HG02610 (cell line): ENCODE data around the gene STX8.
"Not testable (repeated sequence)": the region's sequence is repeated elsewhere in the genome, so short reads cannot be mapped to it uniquely, and the experiment has no call there.

ENCODE experiments used
- ATAC-seq: cut with Tn5 transposase; IDR thresholded peaks from one replicate; pipeline ENCODE4 v1.9.1; 2021; ENCODE audit warnings: mild to moderate bottlenecking, moderate library complexity; ENCODE audit not compliant: unreplicated experiment

STX8 gene

DNA sequence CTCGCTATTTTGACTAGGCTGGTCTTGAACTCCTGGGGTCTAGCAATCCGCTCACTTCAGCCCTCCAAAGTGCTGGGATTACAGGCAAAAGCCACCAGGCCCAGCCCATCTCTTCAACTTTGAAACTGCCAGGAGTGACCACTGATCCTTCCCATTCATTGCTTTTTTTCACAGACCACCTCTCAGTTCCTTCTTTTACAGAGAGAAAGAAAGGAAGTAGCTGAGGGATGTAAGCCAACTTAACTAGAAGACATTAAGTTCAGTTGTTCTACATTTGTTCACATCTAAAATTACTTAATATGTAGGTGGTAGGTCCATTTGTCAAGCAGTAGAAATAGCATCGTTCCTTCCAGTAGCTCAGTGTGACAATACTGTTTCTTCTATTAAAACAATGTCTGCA is 219.8 kb downstream of the STX8 start:
- no peak for ATAC-seq

DNA sequence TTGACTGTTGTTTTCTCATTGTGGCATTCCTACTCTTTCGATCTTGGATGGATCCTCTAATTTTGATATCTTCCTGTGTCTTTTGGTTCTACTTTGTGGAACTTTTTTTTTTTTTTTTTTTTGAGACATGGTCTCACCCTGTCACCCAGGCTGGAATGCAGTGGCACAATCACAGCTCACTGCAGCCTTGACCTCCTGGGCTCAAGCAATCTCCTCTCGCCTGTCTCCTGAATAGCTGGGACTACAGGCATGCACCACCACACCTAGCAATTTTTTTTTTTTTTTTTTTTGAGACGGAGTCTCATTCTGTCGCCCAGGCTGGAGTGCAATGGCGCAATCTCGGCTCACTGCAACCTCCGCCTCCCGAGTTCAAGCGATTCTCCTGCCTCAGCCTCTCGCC is 220.4 kb downstream of the STX8 start:
- not testable (repeated sequence) for ATAC-seq

DNA sequence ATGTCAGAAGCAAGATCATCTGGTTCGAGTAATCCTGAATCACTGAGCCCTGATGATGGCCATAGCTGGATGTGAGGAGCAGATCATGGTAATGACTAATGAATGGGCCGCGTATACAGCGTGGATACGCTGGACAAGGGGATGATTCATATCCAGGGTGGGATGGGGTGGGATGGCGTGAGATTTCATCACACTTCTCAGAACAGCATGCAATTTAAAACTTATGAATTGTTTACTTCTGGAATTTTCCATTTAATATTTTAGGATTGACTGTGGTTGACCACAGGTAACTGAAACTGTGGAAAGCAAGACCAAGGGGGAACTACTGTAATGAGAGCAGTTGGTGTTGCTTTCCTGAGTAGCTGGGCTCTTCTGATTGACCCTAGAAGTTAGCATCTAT is 225.5 kb downstream of the STX8 start:
- no peak for ATAC-seq

- no peak for ATAC-seq
Measured at GRCh38 chr17:9346296-9346926, 229.2 kb downstream of the STX8 start.

GRCh38 chr17:9343516-9343915 is 232.1 kb downstream of the STX8 start:
- ATAC-seq = no peak

- no peak for ATAC-seq
Measured at GRCh38 chr17:9342225-9342624, 233.4 kb downstream of the STX8 start.

DNA sequence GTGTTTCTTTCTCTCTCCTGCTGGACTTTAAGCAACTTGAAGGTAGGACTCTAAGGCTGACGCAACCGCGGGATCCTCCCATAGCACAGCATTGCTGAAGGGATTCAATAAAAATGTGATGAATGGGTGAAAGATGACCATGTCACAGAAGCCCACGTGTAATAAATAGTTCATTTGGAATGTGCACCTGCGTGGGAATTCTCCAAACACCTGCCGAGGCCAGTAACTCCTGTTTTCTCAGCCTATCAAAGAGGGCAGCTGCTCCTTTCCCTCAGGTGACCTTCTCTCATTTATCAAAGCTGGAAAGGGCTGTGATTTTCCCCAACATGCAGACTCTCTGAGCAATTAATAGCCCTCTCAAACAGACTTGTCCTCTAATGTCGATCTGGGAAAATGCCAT is 235.7 kb downstream of the STX8 start:
- no peak for ATAC-seq

DNA sequence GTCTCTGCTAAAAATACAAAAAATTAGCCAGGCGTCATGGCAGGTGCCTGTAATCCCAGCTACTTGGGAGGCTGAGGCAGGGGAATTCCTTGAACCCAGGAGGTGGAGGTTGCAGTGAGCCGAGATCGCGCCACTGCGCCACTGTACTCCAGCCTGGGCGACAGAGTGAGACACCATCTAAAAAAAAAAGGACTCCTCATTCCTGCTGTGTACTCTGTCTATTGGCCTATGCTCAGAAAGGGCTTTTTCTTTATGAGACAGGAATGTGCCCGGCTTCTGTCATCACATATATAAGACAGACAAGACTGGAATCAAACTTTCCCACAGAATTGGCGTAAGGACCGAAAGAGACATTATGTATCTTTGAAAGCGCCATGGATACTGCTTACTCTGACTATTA is 236.1 kb downstream of the STX8 start:
- not testable (repeated sequence) for ATAC-seq

DNA sequence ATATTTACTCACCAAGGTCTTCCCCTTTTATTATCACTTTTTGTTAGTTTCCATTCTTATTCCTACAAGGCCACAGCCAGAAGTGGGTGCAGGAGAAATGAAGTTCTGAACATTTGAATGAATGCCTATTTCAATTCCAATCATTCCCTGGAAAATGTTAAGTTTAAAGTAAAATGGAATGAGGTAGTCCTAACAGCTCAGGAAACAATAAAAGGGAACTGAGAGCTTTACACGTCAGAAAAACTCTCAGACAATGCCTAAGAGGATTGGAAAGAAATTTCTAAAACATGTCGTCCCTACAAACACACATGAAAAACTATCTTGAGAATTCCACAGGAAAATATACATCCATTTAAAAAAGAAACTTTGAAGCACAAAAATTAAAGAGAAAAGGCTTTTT is 238.8 kb downstream of the STX8 start:
- ATAC-seq = no peak

GRCh38 chr17:9334536-9335446 is 240.8 kb downstream of the STX8 start:
- ATAC-seq = no peak

- ATAC-seq = no peak
Measured at GRCh38 chr17:9332132-9332494, 243.5 kb downstream of the STX8 start.

- ATAC-seq = no peak
Measured at GRCh38 chr17:9331279-9332131, 244.1 kb downstream of the STX8 start.

DNA sequence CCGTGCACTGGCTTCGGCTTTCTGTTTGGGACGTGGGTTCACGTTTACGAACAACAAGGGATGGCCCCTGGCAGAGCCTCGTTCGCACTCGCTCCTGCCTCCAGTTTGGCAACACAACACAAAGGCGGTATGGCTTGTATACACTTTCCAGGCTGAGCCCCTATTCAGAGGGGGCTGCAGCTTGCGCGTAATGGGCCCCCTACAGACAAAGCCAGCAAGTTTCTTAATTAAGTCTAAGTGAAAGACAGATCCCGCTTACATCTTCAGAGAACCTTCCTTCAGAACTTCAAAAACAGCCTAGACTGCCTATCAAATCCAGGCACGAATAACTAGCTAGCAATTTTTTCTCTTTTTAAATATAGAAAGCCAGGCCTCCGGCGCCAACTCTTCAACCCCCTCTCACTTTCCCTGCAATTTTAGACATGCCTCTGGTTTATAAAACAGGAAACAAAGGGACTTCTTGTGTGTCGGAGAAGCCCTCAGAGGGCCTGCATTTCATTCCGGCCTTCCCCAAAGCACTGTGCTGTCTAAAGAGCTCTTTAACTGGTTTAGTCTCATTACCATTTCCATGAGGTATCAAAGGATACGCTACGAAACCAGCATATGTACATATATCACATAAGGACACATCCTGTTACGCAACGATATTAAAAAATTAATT is 244.9 kb downstream of the STX8 start:
- ATAC-seq = no peak

DNA sequence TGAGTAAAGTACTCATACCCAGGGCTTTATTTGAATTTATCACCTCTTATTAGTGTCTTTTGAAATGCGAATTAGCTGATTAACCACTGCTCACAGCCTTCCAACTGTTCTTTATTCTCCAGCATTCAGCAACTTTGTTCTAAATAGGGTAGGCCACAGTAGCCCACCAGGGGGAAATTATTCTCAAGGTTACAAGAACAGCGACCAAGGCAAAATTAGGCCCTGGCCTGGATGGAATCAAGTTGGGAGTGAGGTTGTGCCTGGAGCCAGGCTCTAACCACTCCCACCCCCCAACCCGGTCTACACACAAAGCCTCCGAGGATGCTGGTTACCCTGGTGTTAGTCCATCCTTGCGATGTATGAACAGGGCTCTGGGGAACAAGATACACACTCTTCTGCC is 245.5 kb downstream of the STX8 start:
- no peak for ATAC-seq

GRCh38 chr17:9329251-9329921 is 246.2 kb downstream of the STX8 start:
- ATAC-seq = no peak

- ATAC-seq = no peak
Measured at GRCh38 chr17:9324864-9325263, 250.8 kb downstream of the STX8 start.

GRCh38 chr17:9322326-9322725 is 253.3 kb downstream of the STX8 start:
- ATAC-seq = no peak

- no peak for ATAC-seq
Measured at GRCh38 chr17:9321890-9322289, 253.7 kb downstream of the STX8 start.

- no peak for ATAC-seq
Measured at GRCh38 chr17:9315360-9315759, 260.3 kb downstream of the STX8 start.

DNA sequence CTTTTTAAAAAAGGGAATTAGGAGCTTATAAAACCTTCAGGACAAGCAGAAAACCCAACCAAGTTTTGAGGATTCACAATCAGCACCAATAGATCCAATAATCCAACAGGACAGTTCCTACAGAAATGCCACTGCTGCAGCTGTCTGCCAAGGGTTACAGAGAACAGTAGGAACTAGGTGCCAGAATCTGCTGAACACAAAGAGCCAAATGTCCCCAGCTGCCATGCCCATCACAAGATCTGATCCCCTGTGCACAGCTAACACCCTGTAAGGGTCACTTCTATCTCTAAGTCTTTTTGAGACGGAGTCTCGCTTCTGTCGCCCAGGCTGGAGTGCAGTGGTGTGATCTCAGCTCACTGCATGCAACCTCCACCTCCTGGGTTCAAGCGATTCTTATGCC is 262.3 kb downstream of the STX8 start:
- ATAC-seq = no peak
